IMR-90 (cell line): Measurements from ENCODE around the gene RHOBTB3. TPM values are rescaled to one million over a fixed set of nuclear protein-coding genes. Genes with fewer than 3 reads are reported as not detected.
A peak's percentile ranks its signal among the peaks of the same experiment; 100 is the strongest.
"Not testable (repeated sequence)": the region's sequence is repeated elsewhere in the genome, so short reads cannot be mapped to it uniquely, and the experiment has no call there.

ENCODE experiments used
- ATAC-seq: fragments of 200-7000 bp; cut with Tn5 transposase; 2 replicates; pipeline ENCODE4 v1.9.1; 2020; ENCODE audit warnings: low read depth, mild to moderate bottlenecking, moderate library complexity
- BruUV-seq: library from RNA; stranded (reverse); fragments of 400-500 nt; replicated peaks from 2 replicates; lab custom pipeline; 2021; lab: Mats Ljungman, UMichigan
- CTCF ChIA-PET: fragments of 300-600 bp; formaldehyde crosslinking; extraction: SDS; loops from one replicate; lab custom pipeline; 2021; ENCODE audit warnings: antibody characterized with exemption; lab: Yijun Ruan, JAX
- POLR2A ChIA-PET: fragments of 300-600 bp; sonication (Branson Sonifier 250); formaldehyde crosslinking; loops from one replicate; lab custom pipeline; 2022; ENCODE audit warnings: antibody characterized with exemption; ENCODE audit not compliant: unreplicated experiment; lab: Charles Lee
- DNase-seq: peaks from one replicate; pipeline ENCODE4 v3.0.0; 2013
- H2AFZ ChIP-seq: replicated peaks from 2 replicates; pipeline ENCODE3; 2013; ENCODE audit warnings: low read length, mild to moderate bottlenecking; ENCODE audit not compliant: poor library complexity
- H2AK5ac ChIP-seq: 2 replicates; pipeline ENCODE4 v1.6.1; 2013; ENCODE audit warnings: low read depth, low read length, inconsistent platforms
- H2AK9ac ChIP-seq: replicated peaks from 2 replicates; pipeline ENCODE3; 2013; ENCODE audit warnings: mild to moderate bottlenecking, low read depth, low read length, moderate library complexity; ENCODE audit not compliant: poor library complexity
- H2BK120ac ChIP-seq: 2 replicates; pipeline ENCODE4 v1.6.1; 2013; ENCODE audit warnings: low read depth, low read length, inconsistent platforms
- H2BK15ac ChIP-seq: 3 replicates; pipeline ENCODE4 v1.6.1; 2013; ENCODE audit warnings: low read depth, low read length, inconsistent platforms
- H2BK20ac ChIP-seq: 2 replicates; pipeline ENCODE4 v1.6.1; 2013; ENCODE audit warnings: low read depth, mild to moderate bottlenecking, inconsistent platforms, low read length, moderate library complexity
- H2BK5ac ChIP-seq: 2 replicates; pipeline ENCODE4 v1.6.1; 2013; ENCODE audit warnings: mild to moderate bottlenecking, low read depth, low read length, inconsistent platforms; ENCODE audit not compliant: poor library complexity, severe bottlenecking
- H3K14ac ChIP-seq: replicated peaks from 2 replicates; pipeline ENCODE4 v1.6.1; 2013; ENCODE audit warnings: low read depth, low read length, inconsistent platforms
- H3K18ac ChIP-seq: 2 replicates; pipeline ENCODE4 v1.6.1; 2013; ENCODE audit warnings: low read depth, low read length, control low read depth
- H3K23ac ChIP-seq: 2 replicates; pipeline ENCODE4 v1.6.1; 2013; ENCODE audit warnings: low read depth, low read length, inconsistent platforms
- H3K27ac ChIP-seq: 2 replicates; pipeline ENCODE4 v1.5.1; 2013; ENCODE audit warnings: mild to moderate bottlenecking, control low read depth, low read length; ENCODE audit not compliant: insufficient read depth
- H3K27me3 ChIP-seq: 2 replicates; pipeline ENCODE4 v1.6.1; 2013; ENCODE audit warnings: low read length; ENCODE audit not compliant: control insufficient read depth, insufficient read depth
- H3K36me3 ChIP-seq: 2 replicates; pipeline ENCODE4 v1.6.1; 2013; ENCODE audit warnings: low read length, mixed read lengths; ENCODE audit not compliant: control insufficient read depth, insufficient read depth
- H3K4ac ChIP-seq: 2 replicates; pipeline ENCODE4 v1.6.1; 2013; ENCODE audit warnings: low read depth, low read length, inconsistent platforms
- H3K4me1 ChIP-seq: 2 replicates; pipeline ENCODE4 v1.6.1; 2013; ENCODE audit warnings: low read length, mixed read lengths; ENCODE audit not compliant: control insufficient read depth, insufficient read depth
- H3K4me2 ChIP-seq: 2 replicates; pipeline ENCODE4 v1.6.1; 2013; ENCODE audit warnings: low read depth, mild to moderate bottlenecking, control low read depth, low read length, moderate library complexity
- H3K4me3 ChIP-seq: 2 replicates; pipeline ENCODE4 v1.5.1; 2013; ENCODE audit warnings: low read depth, mild to moderate bottlenecking, control low read depth, low read length, moderate library complexity; ENCODE audit not compliant: insufficient read depth
- H3K56ac ChIP-seq: 2 replicates; pipeline ENCODE4 v1.6.1; 2013; ENCODE audit warnings: low read length, inconsistent platforms; ENCODE audit not compliant: insufficient read depth; ENCODE audit errors: extremely low read depth
- H3K79me1 ChIP-seq, 2 experiments: 2 replicates each; pipeline ENCODE4 v1.6.1; 2013; ENCODE audit warnings: low read length in 2 of 2, inconsistent platforms in 1 of 2, low read depth in 1 of 2
- H3K9ac ChIP-seq: 2 replicates; pipeline ENCODE4 v1.6.1; 2013; ENCODE audit warnings: low read depth, low read length, control low read depth
- H3K9me1 ChIP-seq: 2 replicates; pipeline ENCODE4 v1.6.1; 2013; ENCODE audit warnings: low read length, inconsistent platforms; ENCODE audit not compliant: insufficient read depth
- H3K9me3 ChIP-seq: 2 replicates; pipeline ENCODE4 v1.6.1; 2013; ENCODE audit warnings: low read length; ENCODE audit not compliant: control insufficient read depth, insufficient read depth
- H4K20me1 ChIP-seq: 2 replicates; pipeline ENCODE4 v1.6.1; 2013; ENCODE audit warnings: low read length, inconsistent platforms; ENCODE audit not compliant: insufficient read depth
- H4K5ac ChIP-seq: 2 replicates; pipeline ENCODE4 v1.6.1; 2013; ENCODE audit warnings: mild to moderate bottlenecking, low read depth, low read length, control low read depth
- H4K8ac ChIP-seq, 2 experiments: 2 replicates each; pipeline ENCODE4 v1.6.1; 2013; ENCODE audit warnings: low read depth in 2 of 2, low read length in 2 of 2, control low read depth in 1 of 2, inconsistent platforms in 1 of 2
- H4K91ac ChIP-seq: 2 replicates; pipeline ENCODE4 v1.6.1; 2013; ENCODE audit warnings: low read depth, low read length, inconsistent platforms; ENCODE audit not compliant: insufficient read depth
- CTCF ChIP-seq: conservative IDR thresholded peaks from 2 replicates; pipeline ENCODE4 v1.5.1; 2012; ENCODE audit warnings: mild to moderate bottlenecking, low read depth, low read length, improper control_type of control experiment
- NFE2L2 ChIP-seq: fragments of 150-350 bp; IDR thresholded peaks from 2 replicates; pipeline ENCODE4 v1.6.1; 2016; ENCODE audit warnings: low read depth, mild to moderate bottlenecking, low read length
- USF2 ChIP-seq: fragments of 150-350 bp; IDR thresholded peaks from 2 replicates; pipeline ENCODE4 v1.6.1; 2017; ENCODE audit warnings: mild to moderate bottlenecking, antibody characterized with exemption, low read length, low read depth
- WGBS, 2 experiments: methylation state at CpG; one replicate each; pipeline versions ENCODE4 v1.1.5 to v1.1.7; 2013; ENCODE audit warnings: missing lambda C conversion rate in 2 of 2; ENCODE audit not compliant: insufficient read length in 1 of 2; ENCODE audit errors: extremely low coverage in 2 of 2; 5-methylcytosine and 5-hydroxymethylcytosine counted together
- dilution Hi-C: fragments of 300-500 bp; cut with HindIII; formaldehyde crosslinking; loops from one replicate; pipeline ENCODE4 v1.14.3; 2018; ENCODE audit warnings: low sequenced_read_pairs; ENCODE audit not compliant: unreplicated experiment
- in situ Hi-C: fragments of 300-500 bp; cut with MboI; formaldehyde crosslinking; loops from 3 replicates; pipeline ENCODE4 v1.14.3; 2019; ENCODE audit warnings: low sequenced_read_pairs, inconsistent platforms, mixed read lengths
- intact Hi-C: fragments of 100-400 bp; cut with micrococcal nuclease; formaldehyde crosslinking; loops from 2 replicates; pipeline ENCODE4 v1.10.0; 2022
- polyA plus RNA-seq, 3 experiments: library from polyadenylated mRNA; depleted of rRNA; stranded (reverse); fragments of >200 nt; gene quantifications; 2 replicates each; pipeline ENCODE4 v1.2.3, GENCODE V29; 2012; ENCODE audit warnings: low replicate concordance in 1 of 3
- total RNA-seq: library from RNA; depleted of rRNA; stranded (reverse); fragments of >200 nt; gene quantifications from 2 replicates; pipeline ENCODE4 v1.2.3, GENCODE V29; 2012

RHOBTB3 gene
- total and polyA plus RNA-seq, 2 of the 4 experiments (the other 2 are of a cell fraction) = 117 to 447 TPM

GRCh38 chr5:95704150-95704549 lies 27.0 kb upstream of the RHOBTB3 start:
- Histone ChIP-seq H3K9me1 (no peaks in the 10 kb centered on the region), H3K27ac (no peak overlapping the region), H3K79me1 (no peaks in the 10 kb centered on the region), H3K9me3 (no peaks in the 10 kb centered on the region), H4K8ac (no peak overlapping the region), H3K4me3 (no peak overlapping the region), H4K20me1 (no peaks in the 10 kb centered on the region), H3K56ac (no peak overlapping the region), H2BK20ac (no peak overlapping the region), H4K91ac (no peak overlapping the region), H4K5ac (no peak overlapping the region), H2AK5ac (no peak overlapping the region), H3K4ac (no peak overlapping the region), H3K18ac (no peak overlapping the region), H2BK5ac (no peak overlapping the region), H2AK9ac (no peak overlapping the region), H2BK120ac (no peak overlapping the region), H3K27me3 (no peaks in the 10 kb centered on the region), H3K23ac (no peak overlapping the region), H3K4me2 (no peak overlapping the region), H2AFZ (no peak overlapping the region), H3K9ac (no peak overlapping the region), H3K4me1 (no peaks in the 10 kb centered on the region), H2BK15ac (no peak overlapping the region), H3K14ac (no peak overlapping the region), H3K36me3 (no peaks in the 10 kb centered on the region)
- in situ Hi-C loops (no loop called here), dilution Hi-C loops (no loop called here), intact Hi-C loops (no loop called here)
- WGBS, 2 experiments = no CpG with 5 or more reads among the region's 1 CpG
- CTCF ChIA-PET = no interaction called here
- POLR2A ChIA-PET = no interaction called here
- TF ChIP-seq CTCF (no peak), USF2 (peak; percentile 66; the same call in 1 of the 2 replicates), NFE2L2 (no peak)
- ATAC-seq = peak; percentile 66; the same call in 1 of the 2 replicates
- DNase-seq = no peak
- BruUV-seq = no TSS peak

GRCh38 chr5:95706196-95706595 lies 24.9 kb upstream of the RHOBTB3 start:
- H4K8ac ChIP-seq, H4K91ac ChIP-seq, H4K5ac ChIP-seq, H3K23ac ChIP-seq, dilution Hi-C loops, H2BK20ac ChIP-seq, intact Hi-C loops, CTCF ChIA-PET, POLR2A ChIA-PET, H3K9ac ChIP-seq, H3K4me3 ChIP-seq, H3K79me1 ChIP-seq, H4K20me1 ChIP-seq, H2BK5ac ChIP-seq, H3K9me3 ChIP-seq, H2AFZ ChIP-seq, H3K4me1 ChIP-seq, H3K4ac ChIP-seq, H2BK15ac ChIP-seq, H3K36me3 ChIP-seq, H3K9me1 ChIP-seq, BruUV-seq, H3K4me2 ChIP-seq, H2AK9ac ChIP-seq, H3K27ac ChIP-seq, H2AK5ac ChIP-seq, DNase-seq, in situ Hi-C loops, H3K27me3 ChIP-seq, ATAC-seq, H3K56ac ChIP-seq, H3K18ac ChIP-seq, H3K14ac ChIP-seq, H2BK120ac ChIP-seq: not testable (repeated sequence)
- no CpG with 5 or more reads among the region's 5 CpGs for whole genome bisulfite sequencing, 2 experiments
